ENCODE results near the gene CADM1.

CADM1 gene

GRCh38 chr11:115313224-115313838 lies 190.9 kb downstream of the CADM1 start:
- no peak for DNase-seq

- DNase-seq, result no peak
These were observed 192.3 kb downstream of the CADM1 start for GRCh38 chr11:115311949-115312348.

- DNase-seq, result no peak
These were observed 197.5 kb downstream of the CADM1 start for GRCh38 chr11:115306689-115307088.

GRCh38 chr11:115304774-115305472 lies 199.3 kb downstream of the CADM1 start:
- no peak for DNase-seq

- DNase-seq, result no peak
These were observed 200.2 kb downstream of the CADM1 start for GRCh38 chr11:115303929-115304531.

GRCh38 chr11:115302946-115303703 lies 201.1 kb downstream of the CADM1 start:
- DNase-seq, result no peak

- DNase-seq, result no peak
These were observed 203.4 kb downstream of the CADM1 start for GRCh38 chr11:115300660-115301428.

- no peak for DNase-seq
These were observed 205.8 kb downstream of the CADM1 start for GRCh38 chr11:115298300-115299012.

- DNase-seq, result no peak
These were observed 206.9 kb downstream of the CADM1 start for GRCh38 chr11:115297330-115297729.

GRCh38 chr11:115291325-115291724 lies 212.9 kb downstream of the CADM1 start:
- DNase-seq, result no peak

GRCh38 chr11:115290893-115291292 lies 213.3 kb downstream of the CADM1 start:
- DNase-seq, result no peak

GRCh38 chr11:115290479-115290878 lies 213.7 kb downstream of the CADM1 start:
- DNase-seq, result no peak

GRCh38 chr11:115287266-115287665 lies 216.9 kb downstream of the CADM1 start:
- DNase-seq, result no peak

GRCh38 chr11:115286614-115287013 lies 217.6 kb downstream of the CADM1 start:
- no peak for DNase-seq

GRCh38 chr11:115284773-115285172 lies 219.4 kb downstream of the CADM1 start:
- no peak for DNase-seq

GRCh38 chr11:115282923-115283322 lies 221.3 kb downstream of the CADM1 start:
- no peak for DNase-seq

- no peak for DNase-seq
These were observed 223.4 kb downstream of the CADM1 start for GRCh38 chr11:115280775-115281174.

GRCh38 chr11:115279813-115280761 lies 224.1 kb downstream of the CADM1 start:
- no peak for DNase-seq

GRCh38 chr11:115276799-115277198 lies 227.4 kb downstream of the CADM1 start:
- no peak for DNase-seq

- no peak for DNase-seq
These were observed 228.0 kb downstream of the CADM1 start for GRCh38 chr11:115276191-115276590.

- no peak for DNase-seq
These were observed 229.2 kb downstream of the CADM1 start for GRCh38 chr11:115275045-115275444.

All from cortex of kidney (tissue), 1 donor.